GF-D8 (cell line): ENCODE measurements around the gene COX10.
"Not testable (repeated sequence)": the region's sequence is repeated elsewhere in the genome, so short reads cannot be mapped to it uniquely, and the experiment has no call there.

Experiments
- DNase-seq: peaks from one replicate; lab custom pipeline; 2025; lab: John Stamatoyannopoulos, UW

Gene COX10

DNA sequence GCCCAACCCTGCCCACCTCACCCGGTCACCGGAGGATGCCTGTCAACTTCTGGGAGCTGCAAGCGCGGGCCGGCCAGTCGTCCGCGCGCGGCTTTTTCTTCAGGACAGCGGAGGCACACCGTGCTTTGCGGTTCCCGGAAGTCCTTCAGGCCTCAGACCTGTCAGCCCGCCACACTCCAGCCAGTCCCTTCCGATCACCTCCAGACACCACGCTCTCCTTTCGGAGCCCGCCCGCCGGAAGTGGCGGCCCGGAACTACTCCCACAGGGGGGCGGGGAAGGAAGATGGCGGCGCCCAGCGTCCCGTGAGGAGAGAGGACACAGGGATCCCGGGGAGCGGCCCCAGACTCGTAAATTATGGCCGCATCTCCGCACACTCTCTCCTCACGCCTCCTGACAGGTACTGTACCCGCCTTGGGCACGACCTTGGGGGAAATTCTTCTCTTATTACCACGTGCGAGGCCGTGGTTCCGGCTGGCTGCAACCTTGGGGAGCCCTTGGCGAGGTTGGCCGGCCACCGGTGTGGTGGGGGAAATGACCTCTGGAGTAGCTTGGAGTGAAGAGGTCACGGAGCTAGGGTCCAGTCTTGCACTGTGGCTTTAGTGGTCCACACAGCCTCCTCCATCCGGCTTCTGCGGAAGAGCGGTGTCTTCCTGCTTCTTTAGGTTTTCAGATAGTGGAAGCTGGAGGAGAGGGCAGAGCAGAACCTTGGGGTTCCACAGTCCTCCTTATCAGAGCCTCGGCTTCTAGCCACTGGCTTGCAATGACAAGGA is at the start of gene COX10:
TSS of gene COX10 (plus strand) at position 254 of the 771 bp plus-strand sequence. CDS start at position 356, 102 bp downstream.
- peak; percentile 42 for DNase-seq

- DNase-seq: not testable (repeated sequence)
These were observed 47.5 kb upstream of the COX10 start for GRCh38 chr17:14021651-14022294.

DNA sequence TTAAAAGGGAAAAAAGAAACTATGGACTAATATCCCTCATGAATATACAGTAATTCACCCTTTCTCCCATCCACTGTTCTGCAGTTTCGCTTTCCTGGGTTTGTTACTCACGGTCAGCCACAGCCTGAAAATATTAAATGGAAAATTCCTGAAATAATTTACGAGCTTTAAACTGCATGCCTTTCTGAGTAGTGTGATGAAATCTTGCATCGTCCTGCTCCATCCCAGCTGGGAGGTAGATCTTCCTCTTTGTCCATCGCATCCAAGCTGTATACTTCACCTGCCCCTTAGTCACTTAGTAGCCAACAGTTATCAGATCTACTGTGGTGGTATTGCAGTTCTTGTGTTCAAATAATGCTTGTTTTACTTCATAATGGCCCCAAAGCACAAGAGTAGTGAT is 39.5 kb upstream of the COX10 start:
- DNase-seq: not testable (repeated sequence)

DNA sequence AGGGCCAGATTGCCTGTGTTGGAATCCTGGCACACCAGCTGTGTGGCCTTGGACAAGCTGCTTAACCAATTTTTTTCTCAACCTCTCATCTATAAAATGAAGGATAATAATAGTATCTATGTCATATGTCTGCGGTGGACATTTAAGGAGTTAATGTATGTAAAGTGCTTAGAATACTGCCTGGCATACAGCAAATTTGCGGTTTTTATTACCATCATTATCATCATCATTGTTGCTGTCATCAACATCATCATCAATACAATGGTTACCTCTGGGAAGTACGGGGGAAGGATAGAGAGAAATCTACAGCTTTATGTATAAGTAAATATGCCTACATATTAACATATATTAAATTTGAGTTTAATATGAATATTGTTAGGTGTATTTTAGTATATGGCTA is 37.1 kb upstream of the COX10 start:
- no peak for DNase-seq

DNA sequence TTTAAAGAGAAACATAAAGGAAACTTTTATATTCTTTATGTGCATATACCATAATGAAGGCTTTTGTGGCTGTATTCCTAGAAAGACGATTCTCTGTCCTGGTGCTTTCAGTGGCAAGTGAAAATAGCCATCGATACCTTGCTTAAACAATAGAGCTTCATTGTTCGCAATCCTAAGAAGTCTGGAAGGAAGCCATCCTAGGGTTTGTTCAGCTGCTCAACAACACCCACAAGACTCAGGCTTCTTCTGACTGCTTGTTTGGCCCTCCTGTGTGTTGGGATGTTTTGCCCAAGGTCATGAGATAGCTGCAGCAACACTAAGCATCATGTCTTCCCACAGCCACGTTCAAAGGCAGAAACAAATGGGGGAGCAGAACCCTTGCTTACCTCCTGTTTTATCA is 36.1 kb upstream of the COX10 start:
- DNase-seq: no peak

GRCh38 chr17:14037453-14037852 is 31.9 kb upstream of the COX10 start:
- DNase-seq: no peak

DNA sequence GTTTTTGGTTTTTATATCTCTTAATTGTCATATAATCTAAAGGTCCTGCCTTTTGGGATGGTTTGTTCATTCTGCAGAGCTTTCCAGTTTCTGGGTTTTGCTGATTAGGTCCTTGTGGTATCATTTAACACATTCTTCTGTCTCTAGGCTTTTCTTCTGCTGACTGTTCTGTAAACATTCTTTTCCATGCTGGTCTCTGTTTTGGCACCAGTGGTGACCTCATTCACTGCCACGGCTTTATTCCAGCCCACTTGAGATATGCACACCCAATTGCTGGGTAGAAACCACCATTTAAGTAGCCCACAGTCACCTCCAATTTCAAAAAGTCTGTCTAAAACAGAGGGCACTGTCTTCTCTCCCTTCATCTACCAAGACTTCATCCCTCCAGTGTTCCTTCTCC is 31.1 kb upstream of the COX10 start:
- DNase-seq: no peak

DNA sequence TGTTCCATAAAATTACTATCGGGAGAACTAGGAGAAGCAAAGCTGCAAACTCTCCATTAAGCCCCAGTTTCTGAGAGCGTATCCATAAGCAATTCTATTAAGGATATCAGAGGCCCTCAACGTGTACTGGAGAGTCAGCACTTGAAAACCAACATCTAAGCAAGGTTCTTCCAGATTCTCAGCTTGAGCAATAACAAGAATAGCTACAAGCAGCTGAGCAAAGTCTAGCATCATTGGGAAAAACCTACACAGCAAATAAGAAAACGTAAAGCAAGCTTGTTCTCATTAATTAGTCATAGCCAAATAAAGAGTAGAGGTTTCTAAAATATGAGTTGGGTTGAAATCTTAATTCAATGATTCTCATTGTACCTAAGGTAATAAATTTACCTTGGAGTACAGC is 26.9 kb upstream of the COX10 start:
- no peak for DNase-seq

- no peak for DNase-seq
These were observed 24.6 kb upstream of the COX10 start for GRCh38 chr17:14044702-14045101.

- DNase-seq: no peak
These were observed 22.3 kb upstream of the COX10 start for GRCh38 chr17:14046978-14047377.

DNA sequence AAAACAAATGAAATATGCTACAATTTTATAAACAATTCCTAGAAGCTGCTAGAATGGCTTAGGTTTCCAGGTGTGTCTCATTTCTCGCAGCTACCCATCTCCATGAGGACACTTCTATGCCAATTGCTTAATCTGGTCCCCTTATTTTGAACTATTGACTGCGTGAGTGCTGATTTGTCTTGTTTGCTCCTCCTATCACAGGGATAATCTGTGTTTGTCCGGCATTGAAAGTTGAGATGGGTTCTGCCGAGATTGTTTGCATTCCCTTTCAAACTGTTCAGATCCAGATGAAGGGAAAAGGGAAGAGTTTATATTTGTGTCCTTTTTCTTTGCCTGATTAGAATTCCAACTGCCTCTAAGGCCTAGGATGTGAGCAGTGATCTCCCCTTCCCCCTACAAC is 21.7 kb upstream of the COX10 start:
- DNase-seq: no peak

DNA sequence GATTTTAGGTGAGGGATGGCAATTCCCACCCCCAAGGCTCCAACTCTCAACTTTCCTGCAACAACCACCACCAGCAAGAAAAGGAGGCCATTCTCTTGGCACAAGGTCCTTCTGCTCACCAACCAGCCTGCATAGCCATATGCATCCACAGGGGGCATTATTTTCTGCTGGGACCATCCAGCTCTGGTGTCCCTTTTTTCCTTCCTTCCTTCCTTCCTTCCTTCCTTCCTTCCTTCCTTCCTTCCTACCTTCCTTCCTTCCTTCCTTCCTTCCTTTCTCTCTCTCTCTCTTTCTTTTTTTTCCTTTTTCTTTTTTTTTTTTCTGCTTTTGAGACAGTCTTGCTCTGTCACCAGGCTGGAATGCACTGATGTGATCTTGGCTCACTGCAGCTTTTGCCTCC is 21.1 kb upstream of the COX10 start:
- DNase-seq: no peak

- no peak for DNase-seq
These were observed 18.7 kb upstream of the COX10 start for GRCh38 chr17:14050616-14051015.

DNA sequence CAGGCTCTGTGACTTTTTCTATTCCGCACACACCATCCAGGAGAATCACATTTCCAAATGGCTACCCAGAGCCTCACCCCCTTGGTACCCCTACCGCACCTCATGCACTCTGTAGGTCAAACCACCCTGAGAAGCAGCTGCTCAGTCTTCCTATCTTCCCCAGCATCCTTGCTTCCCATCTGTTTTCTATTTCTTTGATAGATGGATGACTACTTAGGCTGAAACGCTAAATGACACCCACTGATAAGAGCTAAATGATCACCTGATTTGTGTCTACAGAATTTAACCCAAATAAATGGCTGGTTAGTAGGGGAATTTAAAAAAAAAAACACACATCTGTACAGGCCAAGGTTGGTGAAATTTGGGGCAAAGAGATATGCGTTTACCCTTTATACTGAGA is 17.6 kb upstream of the COX10 start:
- DNase-seq: no peak

DNA sequence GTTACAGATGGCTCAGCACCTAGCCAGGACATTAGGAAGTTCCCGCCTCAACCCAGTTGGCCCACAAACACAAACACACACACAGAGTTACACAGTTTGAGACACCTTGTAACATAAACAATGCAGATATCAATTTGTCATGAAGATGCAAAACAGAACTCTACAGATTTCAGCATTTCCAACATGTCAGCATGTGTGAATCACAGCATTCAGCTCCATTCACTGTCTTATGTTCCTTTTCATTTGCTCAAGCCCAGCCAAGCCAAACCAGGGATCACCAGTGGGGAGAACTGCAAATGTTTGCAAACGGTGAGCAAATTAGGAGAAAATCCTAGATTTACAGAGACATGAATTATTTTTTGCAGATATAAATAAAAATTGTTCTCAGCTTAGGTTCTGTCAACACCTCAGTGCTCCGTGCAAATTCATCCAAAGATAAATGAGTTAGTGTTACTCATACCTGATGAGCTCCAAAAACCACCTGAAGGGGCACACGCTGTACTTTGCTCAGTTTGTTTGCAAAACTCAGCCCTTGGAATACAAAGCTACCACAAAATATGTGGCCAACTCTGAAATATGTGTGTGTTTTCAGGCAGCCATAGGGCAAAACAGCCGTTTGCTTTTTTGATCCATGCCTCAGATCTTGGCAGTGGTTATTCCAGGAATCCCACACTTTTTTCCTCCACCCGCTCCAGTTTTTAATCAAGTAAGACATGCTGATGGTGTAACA is 16.3 kb upstream of the COX10 start:
- DNase-seq: no peak

DNA sequence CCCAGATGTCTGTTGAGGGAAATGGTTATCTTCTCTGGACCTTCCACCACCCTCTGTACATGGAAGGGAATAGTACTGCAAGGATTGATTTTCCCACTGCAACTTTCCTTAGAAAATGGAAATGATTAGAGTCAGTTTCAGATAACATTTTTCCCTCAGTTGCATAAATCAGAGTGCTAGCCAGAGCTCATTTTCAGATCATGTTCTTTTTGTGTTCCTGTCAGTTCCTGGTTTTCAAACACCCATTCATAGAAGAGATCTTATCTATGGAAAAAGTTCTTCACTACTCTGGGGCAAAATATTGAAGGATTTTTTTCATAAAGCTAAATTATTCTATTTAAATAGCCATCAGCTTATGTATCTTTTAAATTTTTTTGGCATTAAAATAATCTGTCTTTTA is 11.7 kb upstream of the COX10 start:
- DNase-seq: no peak

- DNase-seq: no peak
These were observed 11.3 kb upstream of the COX10 start for GRCh38 chr17:14058051-14058450.

DNA sequence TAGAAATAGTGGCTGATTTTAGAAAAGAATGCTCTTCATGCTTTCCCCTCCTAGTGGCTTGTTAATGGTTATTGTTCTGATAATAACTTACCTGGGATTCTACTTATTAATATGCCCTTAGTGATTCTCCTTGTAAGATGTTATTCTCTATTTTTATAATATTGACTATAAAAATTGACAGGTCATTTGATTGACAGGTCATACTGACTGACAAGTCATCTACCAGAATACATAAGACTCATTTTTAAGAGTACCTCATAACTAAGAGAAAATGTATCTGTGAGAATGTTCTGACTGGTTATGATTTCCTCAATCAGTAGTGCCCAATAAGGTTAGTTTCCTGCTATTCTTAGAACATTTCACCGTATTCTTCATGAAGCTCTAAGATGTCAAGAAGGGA is 8.6 kb upstream of the COX10 start:
- DNase-seq: no peak

DNA sequence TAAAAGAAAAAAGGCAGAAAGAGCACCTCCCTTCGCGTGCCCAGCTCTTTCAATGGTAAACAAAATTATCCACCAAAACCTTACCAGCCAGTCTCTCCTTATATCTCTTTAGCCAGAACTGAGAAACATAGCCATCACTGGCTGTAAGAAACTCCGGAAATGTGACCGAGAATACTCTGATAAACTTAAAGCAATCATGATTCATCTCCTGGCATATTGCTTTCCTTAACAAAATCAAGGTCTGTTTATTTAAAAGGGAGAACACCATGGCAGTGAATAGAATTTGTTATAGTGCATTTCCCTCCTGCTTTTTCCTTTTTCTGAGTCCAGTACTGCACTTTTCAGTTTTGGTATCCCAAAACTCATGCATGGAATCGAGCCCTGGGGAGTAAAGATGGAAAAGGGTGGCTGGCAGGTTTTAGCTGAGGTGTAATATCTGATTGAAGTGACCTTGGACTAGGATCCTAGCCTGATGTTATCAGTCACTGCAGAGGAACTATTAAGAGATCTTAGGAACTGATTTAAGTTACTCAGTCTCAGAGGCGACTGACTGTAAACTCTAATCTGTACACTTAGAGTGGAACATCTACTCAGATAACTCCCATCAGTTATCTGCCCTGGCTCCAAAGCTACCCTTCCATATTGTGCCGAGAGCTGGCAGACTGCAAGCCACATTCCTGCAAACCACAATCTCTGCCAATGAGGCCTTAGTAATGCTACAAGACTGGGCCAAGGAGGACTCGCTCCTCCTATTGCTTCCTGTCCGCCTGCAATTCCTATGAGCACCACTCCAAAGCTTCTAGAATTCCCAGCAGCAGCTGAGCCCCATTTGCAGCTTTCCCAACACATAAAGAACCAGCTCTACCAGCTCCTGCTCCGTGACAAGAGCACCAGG is 7.4 kb upstream of the COX10 start:
- no peak for DNase-seq

GRCh38 chr17:14067347-14067746 is 2.0 kb upstream of the COX10 start:
- no peak for DNase-seq

GRCh38 chr17:14068542-14069250 is 608 bp upstream of the COX10 start:
- DNase-seq: no peak
